Activated CD4-positive, alpha-beta memory T cell treated with anti-CD3 and anti-CD28 coated beads for 36 hours (primary cell): ENCODE measurements around the gene ANKRD29. TPM values are rescaled to one million over a fixed set of nuclear protein-coding genes. Genes with fewer than 3 reads are reported as not detected.
"Not testable (repeated sequence)": the region's sequence is repeated elsewhere in the genome, so short reads cannot be mapped to it uniquely, and the experiment has no call there.

Source experiments
- CTCF ChIA-PET: fragments of 350-600 bp; sonication (Branson Sonifier 250); formaldehyde crosslinking; loops from one replicate; lab custom pipeline; 2021; ENCODE audit warnings: antibody characterized with exemption, inconsistent platforms; lab: Charles Lee
- POLR2A ChIA-PET: fragments of 350-600 bp; sonication (Branson Sonifier 250); formaldehyde crosslinking; loops from one replicate; lab custom pipeline; 2021; ENCODE audit warnings: antibody characterized with exemption; lab: Charles Lee
- DNase-seq: peaks from one replicate; pipeline ENCODE4 v3.0.0-alpha.2; 2020
- H3K27ac Mint-ChIP-seq: one replicate; pipeline ENCODE4 v1.8.0; 2021; ENCODE audit warnings: mixed read lengths
- H3K27me3 Mint-ChIP-seq: one replicate; pipeline ENCODE4 v1.8.0; 2021; ENCODE audit warnings: mixed read lengths
- H3K36me3 Mint-ChIP-seq: one replicate; pipeline ENCODE4 v1.8.0; 2021; ENCODE audit warnings: mixed read lengths
- H3K4me1 Mint-ChIP-seq: one replicate; pipeline ENCODE4 v1.8.0; 2021; ENCODE audit warnings: low read depth, mixed read lengths
- H3K4me3 Mint-ChIP-seq: one replicate; pipeline ENCODE4 v1.8.0; 2021; ENCODE audit warnings: mild to moderate bottlenecking, mixed read lengths
- H3K9me3 Mint-ChIP-seq: one replicate; pipeline ENCODE4 v1.8.0; 2021; ENCODE audit warnings: mixed read lengths
- intact Hi-C: fragments of 100-400 bp; cut with micrococcal nuclease; formaldehyde crosslinking; loops from one replicate; pipeline ENCODE4 v1.15.1; 2023
- total RNA-seq, 2 experiments: library from RNA; stranded (reverse); gene quantifications; one replicate each; pipeline ENCODE4 v1.2.3, GENCODE V29; 2021

Gene ANKRD29
- total RNA-seq, 2 experiments from 2014 or later = not detected

DNA sequence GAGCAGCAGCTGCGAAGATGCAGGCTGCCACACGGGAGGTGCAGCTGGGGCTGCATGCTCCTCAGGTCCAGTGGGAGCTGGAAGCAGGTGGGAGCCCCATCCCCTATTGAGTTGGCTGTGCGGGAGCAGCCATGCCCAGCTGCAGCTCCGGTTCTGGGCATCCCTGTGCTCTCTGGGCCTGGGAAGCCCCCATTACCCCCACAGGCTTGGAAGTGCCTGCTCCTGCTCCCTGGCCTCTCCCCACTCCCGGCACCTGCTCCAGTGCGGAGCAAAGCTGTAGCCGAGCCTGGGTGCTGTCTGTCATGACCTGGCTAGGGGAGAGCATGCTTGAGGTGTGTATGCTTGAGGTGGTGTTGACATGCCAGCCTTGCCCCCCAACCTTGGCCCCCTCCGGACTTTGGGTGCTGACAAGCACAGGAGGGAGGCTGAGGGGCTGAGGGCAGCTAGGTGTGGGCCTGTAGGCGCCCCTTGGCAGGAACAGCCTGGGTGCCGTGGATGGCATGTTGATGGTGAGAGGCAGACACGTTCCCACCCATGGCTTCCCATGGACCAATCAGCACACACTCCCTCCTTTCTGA, 21.5 kb downstream of the ANKRD29 start:
- POLR2A ChIA-PET = no interaction called here
- Mint-ChIP-seq H3K4me1 (no peaks in the 10 kb centered on the region), H3K27me3 (peaks cover 1% of the 10 kb centered on the region), H3K27ac (no peak overlapping the region), H3K9me3 (no peaks in the 10 kb centered on the region), H3K36me3 (no peaks in the 10 kb centered on the region), H3K4me3 (no peak overlapping the region)
- intact Hi-C loops = no loop called here
- CTCF ChIA-PET = interaction anchor here (0.9 kb wide), 1 partner anchor 16 kb away, joined by 3 read pairs; no protein-coding TSS in a partner anchor
- no peak for DNase-seq

DNA sequence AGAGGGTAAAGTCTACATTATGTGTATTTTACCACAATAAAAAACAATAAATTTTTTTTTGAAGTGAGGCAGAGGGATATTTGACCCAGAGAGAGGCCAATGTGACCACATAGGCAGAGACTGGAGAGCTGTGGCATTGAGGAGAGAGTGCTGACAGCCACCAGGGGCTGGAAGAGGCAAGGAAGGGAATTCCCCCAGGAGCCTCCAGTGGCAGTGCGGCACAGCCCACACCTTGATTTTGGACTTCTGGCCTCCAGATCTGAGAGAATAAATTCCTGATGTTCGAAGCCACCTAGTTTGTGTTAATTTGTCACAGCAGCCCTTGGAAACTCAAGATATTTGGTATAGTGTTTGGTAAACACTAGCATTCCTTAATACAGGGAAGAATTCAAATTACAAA, 22.7 kb downstream of the ANKRD29 start:
- intact Hi-C loops = no loop called here
- Mint-ChIP-seq H3K27me3 (peaks cover 1% of the 10 kb centered on the region), H3K27ac (no peak overlapping the region), H3K4me3 (no peak overlapping the region), H3K9me3 (no peaks in the 10 kb centered on the region), H3K36me3 (no peaks in the 10 kb centered on the region), H3K4me1 (peaks cover 3% of the 10 kb centered on the region)
- POLR2A ChIA-PET = no interaction called here
- CTCF ChIA-PET = interaction anchor here (0.9 kb wide), 1 partner anchor 15 kb away, joined by 3 read pairs; no protein-coding TSS in a partner anchor
- no peak for DNase-seq

DNA sequence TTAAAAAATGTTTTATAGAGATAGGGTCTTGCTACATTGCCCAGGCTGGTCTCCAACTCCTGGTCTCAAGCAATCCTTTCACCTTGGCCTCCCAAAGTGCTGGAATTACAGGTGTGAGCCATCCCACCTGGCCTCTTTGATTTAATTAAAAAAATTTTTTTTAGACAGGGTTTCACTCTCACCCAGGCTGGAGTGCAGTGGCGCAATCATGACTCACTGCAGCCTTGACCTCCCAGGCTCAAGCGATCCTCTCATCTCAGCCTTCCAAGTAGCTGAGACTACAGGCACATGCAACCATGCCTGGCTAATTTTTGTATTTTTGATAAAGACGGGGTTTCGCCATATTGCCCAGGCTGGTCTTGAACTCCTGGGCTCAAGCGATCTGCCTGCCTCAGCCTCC, 26.3 kb downstream of the ANKRD29 start:
- H3K27ac Mint-ChIP-seq, CTCF ChIA-PET, intact Hi-C loops, H3K9me3 Mint-ChIP-seq, DNase-seq, H3K4me1 Mint-ChIP-seq, H3K27me3 Mint-ChIP-seq, H3K4me3 Mint-ChIP-seq, POLR2A ChIA-PET, H3K36me3 Mint-ChIP-seq: not testable (repeated sequence)

DNA sequence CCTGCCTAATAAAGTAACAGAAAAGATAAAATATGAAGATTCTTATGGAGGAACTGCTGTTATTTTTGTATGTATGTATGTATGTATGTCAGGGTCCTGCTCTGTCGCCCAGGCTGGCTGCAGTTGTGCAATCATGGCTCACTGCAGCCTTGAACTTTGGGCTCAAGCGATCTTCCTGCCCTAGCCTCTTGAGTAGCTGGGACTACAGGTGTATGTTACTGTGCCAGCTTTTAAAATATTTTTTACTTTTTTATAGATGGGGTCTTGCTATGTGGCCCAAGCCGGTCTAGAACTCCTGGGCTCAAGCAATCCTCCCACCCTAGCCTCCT, 26.7 kb downstream of the ANKRD29 start:
- H3K36me3 Mint-ChIP-seq = no peaks in the 10 kb centered on the region
- no peaks in the 10 kb centered on the region for H3K9me3 Mint-ChIP-seq
- peaks cover 3% of the 10 kb centered on the region for H3K27me3 Mint-ChIP-seq
- no peak overlapping the region for H3K27ac Mint-ChIP-seq
- DNase-seq = no peak
- peaks cover 7% of the 10 kb centered on the region for H3K4me1 Mint-ChIP-seq
- ChIA-PET POLR2A (no interaction called here), CTCF (no interaction called here)
- H3K4me3 Mint-ChIP-seq = no peak overlapping the region
- intact Hi-C loops = no loop called here

DNA sequence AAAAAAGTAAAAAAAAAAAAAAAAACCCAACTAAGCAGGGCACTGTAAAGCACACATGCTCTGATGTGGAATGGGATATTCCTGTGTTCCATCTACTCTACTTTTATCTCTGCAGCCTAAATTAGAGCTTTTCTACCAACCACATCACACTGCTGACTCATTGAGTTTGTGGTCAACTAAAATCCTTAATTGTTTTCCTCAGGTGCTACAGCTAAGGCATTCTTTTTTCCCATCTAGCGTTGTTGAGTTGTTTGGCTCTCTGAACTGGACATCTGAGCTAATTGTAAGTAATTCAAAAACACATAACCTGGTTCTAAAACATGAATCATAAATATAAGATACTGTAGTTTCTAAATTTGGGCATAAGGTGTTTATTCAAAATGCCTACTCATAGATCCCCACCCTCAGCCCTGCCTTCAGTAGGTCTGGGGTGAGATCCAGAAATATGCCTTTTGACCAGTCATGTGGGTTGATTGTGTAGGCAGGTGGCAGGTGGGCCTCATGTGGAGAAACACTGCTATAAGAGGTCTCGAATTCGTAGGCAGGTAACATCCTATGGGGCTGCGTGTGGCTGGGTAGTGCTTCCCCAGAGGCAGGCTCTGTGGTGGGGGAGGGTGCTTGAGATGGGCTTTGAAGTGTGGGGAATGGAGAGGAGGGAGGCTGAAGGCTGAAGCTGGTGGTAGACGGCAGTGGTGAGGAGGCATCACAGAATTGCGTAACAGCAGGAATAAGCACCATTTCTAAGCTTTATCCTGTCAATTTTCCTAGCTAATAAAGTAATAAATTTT, 27.2 kb downstream of the ANKRD29 start:
- H3K4me1 Mint-ChIP-seq = peaks cover 7% of the 10 kb centered on the region
- no peak for DNase-seq
- peaks cover 3% of the 10 kb centered on the region for H3K27me3 Mint-ChIP-seq
- H3K27ac Mint-ChIP-seq = no peak overlapping the region
- H3K4me3 Mint-ChIP-seq = no peak overlapping the region
- intact Hi-C loops = no loop called here
- H3K36me3 Mint-ChIP-seq = no peaks in the 10 kb centered on the region
- ChIA-PET POLR2A (no interaction called here), CTCF (no interaction called here)
- H3K9me3 Mint-ChIP-seq = no peaks in the 10 kb centered on the region

DNA sequence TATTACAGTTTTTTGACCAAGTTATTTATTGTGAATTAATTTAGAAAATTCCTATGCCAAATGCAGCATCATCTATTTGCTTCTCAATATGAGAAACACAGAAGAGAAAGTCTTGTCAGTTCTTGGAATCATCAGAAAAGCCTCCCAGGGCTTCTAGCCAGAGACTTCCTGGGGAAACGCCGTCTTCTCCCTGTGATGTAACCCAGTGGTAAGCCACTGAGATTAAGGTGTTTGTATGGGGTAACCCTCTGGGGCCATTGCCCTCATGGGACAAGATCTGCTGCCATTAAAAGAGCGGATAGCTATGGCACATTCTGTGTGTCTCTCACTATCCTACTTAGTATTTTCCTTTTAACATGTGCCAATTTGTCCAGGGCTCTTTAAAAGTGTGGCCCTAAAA, 28.0 kb downstream of the ANKRD29 start:
- Mint-ChIP-seq H3K27me3 (peaks cover 3% of the 10 kb centered on the region), H3K4me3 (no peak overlapping the region), H3K9me3 (no peaks in the 10 kb centered on the region), H3K36me3 (no peaks in the 10 kb centered on the region), H3K4me1 (peaks cover 7% of the 10 kb centered on the region), H3K27ac (no peak overlapping the region)
- intact Hi-C loops = no loop called here
- DNase-seq = no peak
- CTCF ChIA-PET = no interaction called here
- POLR2A ChIA-PET = no interaction called here

DNA sequence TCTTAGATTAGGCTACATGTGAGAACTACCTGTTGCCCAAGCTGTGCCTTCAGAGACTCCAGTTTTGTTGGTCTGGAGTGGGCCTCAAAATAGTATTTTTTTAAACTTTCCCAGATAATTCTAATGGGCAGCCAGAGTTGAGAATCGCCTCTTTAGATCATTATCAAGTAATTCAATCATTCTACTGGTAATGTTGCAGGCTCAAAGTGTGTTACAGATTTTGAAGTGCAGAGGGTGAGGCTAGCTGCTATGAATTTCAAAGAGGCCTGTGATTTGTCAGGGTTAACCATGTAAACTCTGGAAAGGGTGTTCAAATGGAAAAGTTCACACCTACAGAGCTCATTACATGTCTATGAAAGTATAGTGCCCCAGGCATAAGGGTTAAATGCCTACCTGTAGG, 30.1 kb downstream of the ANKRD29 start:
- Mint-ChIP-seq H3K4me3 (no peak overlapping the region), H3K36me3 (no peaks in the 10 kb centered on the region), H3K27ac (no peak overlapping the region), H3K9me3 (no peaks in the 10 kb centered on the region), H3K27me3 (peaks cover 3% of the 10 kb centered on the region), H3K4me1 (peaks cover 7% of the 10 kb centered on the region)
- DNase-seq = no peak
- CTCF ChIA-PET = no interaction called here
- POLR2A ChIA-PET = no interaction called here
- intact Hi-C loops = no loop called here

DNA sequence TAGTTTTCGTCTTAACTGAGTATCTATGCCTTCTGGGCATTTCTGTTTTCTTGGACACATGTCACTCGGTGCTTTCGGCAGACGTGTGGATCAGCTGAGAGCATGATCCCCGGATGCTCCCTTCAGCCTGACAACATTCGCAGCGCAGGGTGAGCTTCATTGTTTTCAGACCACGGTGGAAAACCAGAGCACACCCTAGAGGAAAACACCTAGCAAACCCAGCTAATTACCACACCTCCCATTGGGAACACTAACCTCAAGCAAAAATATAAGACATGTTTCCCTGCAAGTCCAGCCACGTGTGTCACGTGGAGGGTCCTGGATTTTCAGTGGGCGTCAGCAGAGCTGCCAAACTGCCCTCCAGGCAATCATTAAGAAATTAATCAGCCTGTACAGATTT, 31.0 kb downstream of the ANKRD29 start:
- Mint-ChIP-seq H3K36me3 (no peaks in the 10 kb centered on the region), H3K4me1 (peaks cover 7% of the 10 kb centered on the region), H3K9me3 (no peaks in the 10 kb centered on the region), H3K27ac (no peak overlapping the region), H3K27me3 (peaks cover 3% of the 10 kb centered on the region), H3K4me3 (no peak overlapping the region)
- POLR2A ChIA-PET = no interaction called here
- CTCF ChIA-PET = no interaction called here
- intact Hi-C loops = no loop called here
- no peak for DNase-seq

DNA sequence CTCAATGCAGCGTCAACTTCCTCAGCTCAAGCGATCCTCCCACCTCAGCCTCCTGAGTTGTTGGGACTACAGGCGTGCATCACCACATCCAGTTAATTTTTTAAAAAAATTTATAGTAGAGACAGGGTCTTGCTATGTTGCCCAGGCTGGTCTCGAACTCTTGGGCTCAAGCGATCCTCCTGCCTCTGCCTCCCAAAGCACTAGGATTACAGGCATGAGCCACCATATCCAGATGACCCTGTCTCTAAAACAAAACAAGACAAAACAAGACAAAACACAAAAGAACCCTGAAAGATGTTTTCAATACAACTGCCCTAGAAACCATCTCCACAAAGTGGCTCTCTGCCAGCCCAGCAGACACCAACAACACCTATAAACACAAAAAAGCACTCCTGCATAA, 31.4 kb downstream of the ANKRD29 start:
- H3K4me1 Mint-ChIP-seq = peaks cover 11% of the 10 kb centered on the region
- H3K36me3 Mint-ChIP-seq = no peaks in the 10 kb centered on the region
- no peak for DNase-seq
- ChIA-PET CTCF (no interaction called here), POLR2A (no interaction called here)
- H3K9me3 Mint-ChIP-seq = no peaks in the 10 kb centered on the region
- peaks cover 3% of the 10 kb centered on the region for H3K27me3 Mint-ChIP-seq
- H3K4me3 Mint-ChIP-seq = no peak overlapping the region
- intact Hi-C loops = no loop called here
- no peak overlapping the region for H3K27ac Mint-ChIP-seq

DNA sequence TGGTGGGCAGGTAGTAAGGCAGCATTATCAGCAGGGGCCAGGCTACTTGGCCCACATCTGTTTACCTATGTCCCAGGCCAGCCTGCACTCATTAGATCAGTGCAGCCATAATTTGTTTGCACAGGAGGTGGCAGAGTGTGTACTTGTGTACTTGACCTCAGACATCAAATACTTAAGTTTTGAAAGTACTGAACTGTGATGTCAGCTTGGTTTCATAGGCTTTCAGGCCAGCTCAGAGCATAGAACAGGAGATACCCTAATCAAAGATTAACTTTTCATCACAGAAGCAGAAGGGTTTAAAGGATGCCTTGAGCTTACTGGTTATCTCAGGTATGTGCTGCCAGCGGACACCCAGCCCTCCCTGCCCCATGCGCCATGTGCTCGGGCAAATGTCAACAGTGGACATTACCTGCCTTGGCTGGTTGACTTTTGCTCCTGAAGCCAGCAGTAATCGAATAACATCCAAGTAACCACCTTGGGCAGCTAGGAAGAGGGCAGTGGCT, 33.2 kb downstream of the ANKRD29 start:
- Mint-ChIP-seq H3K27ac (no peak overlapping the region), H3K9me3 (no peaks in the 10 kb centered on the region), H3K27me3 (peaks cover 3% of the 10 kb centered on the region), H3K4me3 (no peak overlapping the region), H3K36me3 (no peaks in the 10 kb centered on the region), H3K4me1 (peaks cover 8% of the 10 kb centered on the region)
- POLR2A ChIA-PET = no interaction called here
- CTCF ChIA-PET = interaction anchor here (9.7 kb wide), 1 partner anchor 74 kb away, joined by 94 read pairs; no protein-coding TSS in a partner anchor
- intact Hi-C loops = loop anchor here (5.0 kb wide), 2 partner anchors 33 to 58 kb away; partner anchors contain the start of genes ANKRD29 and LAMA3
- no peak for DNase-seq

DNA sequence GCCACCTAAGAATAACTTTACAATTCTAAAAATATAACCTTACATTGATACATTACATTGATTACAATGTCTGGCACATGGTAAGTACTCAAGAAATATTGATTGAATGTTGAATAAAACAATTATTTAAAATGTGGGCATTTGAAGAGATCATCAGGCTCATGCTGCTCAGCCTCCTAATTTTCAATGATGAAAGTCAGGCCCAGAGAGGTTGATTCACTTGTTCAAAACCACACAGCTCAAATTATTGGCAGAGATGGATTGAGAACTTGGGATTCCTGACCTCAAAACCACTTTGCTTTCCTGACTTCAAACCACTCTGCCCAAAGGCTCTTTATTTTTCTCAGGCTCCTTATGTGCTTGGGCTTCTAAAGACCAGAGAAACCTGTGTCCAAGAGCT, 34.7 kb downstream of the ANKRD29 start:
- DNase-seq = no peak
- H3K4me1 Mint-ChIP-seq = peaks cover 8% of the 10 kb centered on the region
- no peak overlapping the region for H3K4me3 Mint-ChIP-seq
- no peaks in the 10 kb centered on the region for H3K9me3 Mint-ChIP-seq
- no peaks in the 10 kb centered on the region for H3K36me3 Mint-ChIP-seq
- ChIA-PET POLR2A (no interaction called here), CTCF (interaction anchor here (9.7 kb wide), 1 partner anchor 76 kb away, joined by 94 read pairs; no protein-coding TSS in a partner anchor)
- H3K27ac Mint-ChIP-seq = no peak overlapping the region
- intact Hi-C loops = loop anchor here (5.0 kb wide), 2 partner anchors 34 to 59 kb away; partner anchors contain the start of genes ANKRD29 and LAMA3
- no peaks in the 10 kb centered on the region for H3K27me3 Mint-ChIP-seq

DNA sequence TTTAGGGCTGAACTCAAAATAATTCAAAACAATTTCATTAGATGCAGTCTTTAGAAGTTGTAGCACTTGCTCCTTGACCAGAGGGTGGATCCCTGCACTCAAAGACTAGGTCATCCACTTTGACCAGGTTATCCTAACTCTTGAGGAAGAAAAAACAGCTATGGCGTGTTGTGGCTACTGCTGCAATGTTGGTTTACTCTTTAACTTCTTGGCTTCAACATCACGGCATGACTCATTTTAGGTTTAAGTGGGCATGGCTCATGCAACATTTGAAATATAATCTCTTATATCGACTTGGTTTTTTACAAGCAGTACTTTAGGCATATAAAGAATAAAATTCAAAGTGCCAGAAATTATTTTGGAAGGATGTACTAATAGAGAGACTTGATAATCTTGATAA, 35.4 kb downstream of the ANKRD29 start:
- Mint-ChIP-seq H3K36me3 (no peaks in the 10 kb centered on the region), H3K4me3 (no peak overlapping the region), H3K27ac (no peak overlapping the region), H3K9me3 (no peaks in the 10 kb centered on the region), H3K27me3 (no peaks in the 10 kb centered on the region), H3K4me1 (peaks cover 8% of the 10 kb centered on the region)
- ChIA-PET CTCF (interaction anchor here (0.9 to 9.7 kb wide), 4 partner anchors 9 to 111 kb away, joined by 3 to 94 read pairs (median 4); no protein-coding TSS in a partner anchor), POLR2A (no interaction called here)
- intact Hi-C loops = loop anchor here (5.0 kb wide), 2 partner anchors 35 to 60 kb away; partner anchors contain the start of genes ANKRD29 and LAMA3
- no peak for DNase-seq
